DND-41 (cell line): ENCODE results near the gene PTGDR2.

ENCODE experiments used
- ATAC-seq: fragments of 200-7000 bp; cut with Tn5 transposase; 3 replicates; pipeline ENCODE4 v1.9.1; 2021; ENCODE audit warnings: low read depth; ENCODE audit not compliant: insufficient read depth
- DNase-seq: peaks from one replicate; pipeline ENCODE4 v3.0.0-alpha.2; 2020
- H2AFZ ChIP-seq: 2 replicates; pipeline ENCODE4 v1.6.0; 2012; ENCODE audit warnings: low read depth, low read length
- H3K27ac ChIP-seq: 2 replicates; pipeline ENCODE4 v1.5.1; 2012; ENCODE audit warnings: low read length, inconsistent platforms
- H3K27me3 ChIP-seq: fragments of 200-600 bp; sonication (generic); 2 replicates; pipeline ENCODE4 v1.6.0; 2012; ENCODE audit warnings: low read length, mild to moderate bottlenecking, inconsistent platforms; ENCODE audit not compliant: insufficient read depth, poor library complexity
- H3K36me3 ChIP-seq: 2 replicates; pipeline ENCODE4 v1.5.1; 2012; ENCODE audit warnings: low read length, inconsistent platforms; ENCODE audit not compliant: insufficient read depth
- H3K4me1 ChIP-seq: 2 replicates; pipeline ENCODE4 v1.5.1; 2012; ENCODE audit warnings: mild to moderate bottlenecking, low read length; ENCODE audit not compliant: insufficient read depth
- H3K4me2 ChIP-seq: 2 replicates; pipeline ENCODE4 v1.6.0; 2012; ENCODE audit warnings: mild to moderate bottlenecking, moderate library complexity, low read length, inconsistent platforms; ENCODE audit not compliant: insufficient read depth
- H3K4me3 ChIP-seq, 2 experiments: fragments of 200-600 bp in 1 of 2; shearing (Covaris generic) in 1 of 2; 2 replicates each; pipeline ENCODE4 v1.5.1; 2012 to 2016; ENCODE audit warnings: inconsistent platforms in 2 of 2, low read length in 2 of 2, mild to moderate bottlenecking in 2 of 2, low read depth in 1 of 2, moderate library complexity in 1 of 2
- H3K79me2 ChIP-seq: 2 replicates; pipeline ENCODE4 v1.6.0; 2012; ENCODE audit warnings: low read length, inconsistent platforms; ENCODE audit not compliant: insufficient read depth
- H3K9ac ChIP-seq: 2 replicates; pipeline ENCODE4 v1.6.0; 2012; ENCODE audit warnings: low read depth, mild to moderate bottlenecking, inconsistent platforms, low read length, moderate library complexity
- H3K9me3 ChIP-seq: 2 replicates; pipeline ENCODE4 v1.5.1; 2012; ENCODE audit warnings: low read length, moderate library complexity, mild to moderate bottlenecking, inconsistent platforms; ENCODE audit not compliant: insufficient read depth, severe bottlenecking
- H4K20me1 ChIP-seq: 2 replicates; pipeline ENCODE4 v1.6.0; 2012; ENCODE audit warnings: low read length; ENCODE audit not compliant: insufficient read depth
- CTCF ChIP-seq: IDR thresholded peaks from 2 replicates; pipeline ENCODE4 v1.5.1; 2012; ENCODE audit warnings: borderline replicate concordance, low read length, moderate library complexity, mild to moderate bottlenecking; ENCODE audit not compliant: poor library complexity, severe bottlenecking; ENCODE audit errors: extremely low read depth
- EZH2 ChIP-seq: IDR thresholded peaks from 3 replicates; pipeline ENCODE4 v1.6.1; 2012; ENCODE audit warnings: borderline replicate concordance, low read depth, mild to moderate bottlenecking, moderate library complexity, low read length, inconsistent platforms; ENCODE audit not compliant: severe bottlenecking

Gene PTGDR2

DNA sequence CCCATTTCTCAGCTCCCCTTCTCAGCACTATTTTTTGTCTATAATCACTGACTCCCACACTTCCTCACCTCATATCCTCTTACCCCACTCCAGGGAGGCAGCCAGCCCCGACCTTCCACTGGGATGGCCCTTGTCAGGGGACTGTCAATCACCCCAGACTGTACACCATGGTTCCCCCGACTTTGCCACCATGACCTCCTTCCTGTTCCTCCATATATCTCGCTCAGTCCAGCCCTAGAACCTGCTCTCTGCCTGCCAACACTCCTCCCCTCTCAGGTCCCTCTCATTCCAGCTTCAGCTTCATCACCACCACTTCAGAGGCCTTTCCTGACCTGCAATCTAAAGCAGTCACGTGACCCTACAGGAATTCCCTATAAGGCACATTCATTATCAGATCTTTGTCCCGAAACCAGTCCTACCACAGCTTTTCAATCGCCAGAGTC lies 34.1 kb upstream of the PTGDR2 start:
- Histone ChIP-seq H3K79me2 (no peaks in the 10 kb centered on the region), H3K4me3 (no peak overlapping the region), H3K27ac (no peak overlapping the region), H2AFZ (no peak overlapping the region), H3K27me3 (no peaks in the 10 kb centered on the region), H3K4me1 (no peaks in the 10 kb centered on the region), H3K9me3 (no peaks in the 10 kb centered on the region), H3K9ac (no peak overlapping the region), H3K4me2 (no peak overlapping the region), H4K20me1 (peaks cover 12% of the 10 kb centered on the region; the same call in 1 of the 2 replicates), H3K36me3 (peaks cover 48% of the 10 kb centered on the region)
- ATAC-seq: no peak
- DNase-seq: no peak
- no peak for TF ChIP-seq CTCF
- TF ChIP-seq EZH2: no peak

- Histone ChIP-seq H3K27ac (no peak overlapping the region), H3K4me2 (no peak overlapping the region), H4K20me1 (peaks cover 8% of the 10 kb centered on the region; the same call in 1 of the 2 replicates), H3K9me3 (no peaks in the 10 kb centered on the region), H3K4me1 (no peaks in the 10 kb centered on the region), H2AFZ (no peak overlapping the region), H3K27me3 (no peaks in the 10 kb centered on the region), H3K79me2 (no peaks in the 10 kb centered on the region), H3K36me3 (peaks cover 30% of the 10 kb centered on the region), H3K4me3 (no peak overlapping the region), H3K9ac (no peak overlapping the region)
- DNase-seq: peak; percentile 77
- TF ChIP-seq EZH2: no peak
- TF ChIP-seq CTCF: peak; percentile 79
- peak; percentile 98 for ATAC-seq
Observed at GRCh38 chr11:60887556-60887955, 31.8 kb upstream of the PTGDR2 start.

GRCh38 chr11:60880643-60881282 lies 25.0 kb upstream of the PTGDR2 start:
- Histone ChIP-seq H3K9ac (no peak overlapping the region), H4K20me1 (no peaks in the 10 kb centered on the region), H3K36me3 (peaks cover 10% of the 10 kb centered on the region), H3K9me3 (no peaks in the 10 kb centered on the region), H3K4me2 (no peak overlapping the region), H3K27me3 (no peaks in the 10 kb centered on the region), H3K27ac (no peak overlapping the region; the same call in 1 of the 2 replicates), H3K4me3 (no peak overlapping the region), H3K79me2 (no peaks in the 10 kb centered on the region), H3K4me1 (no peaks in the 10 kb centered on the region), H2AFZ (no peak overlapping the region)
- DNase-seq (no peak), ATAC-seq (peak; percentile 33; the same call in 1 of the 3 replicates)
- TF ChIP-seq EZH2 (no peak), CTCF (no peak)
